CD4-positive, alpha-beta T cell (primary cell): ENCODE data around the gene MICALL2. TPM values are rescaled to one million over a fixed set of nuclear protein-coding genes. Genes with fewer than 3 reads are reported as not detected.

Experiments used
- ATAC-seq: fragments of 200-7000 bp; cut with Tn5 transposase; one replicate; pipeline ENCODE4 v1.10.0; 2022; ENCODE audit warnings: mild to moderate bottlenecking; ENCODE audit not compliant: poor library complexity
- CTCF ChIA-PET: fragments of 350-600 bp; sonication (Branson Sonifier 250); formaldehyde crosslinking; loops from one replicate; lab custom pipeline; 2021; ENCODE audit warnings: antibody characterized with exemption, inconsistent platforms; lab: Charles Lee
- POLR2A ChIA-PET: fragments of 350-600 bp; sonication (Branson Sonifier 250); formaldehyde crosslinking; loops from one replicate; lab custom pipeline; 2021; ENCODE audit warnings: antibody characterized with exemption, inconsistent platforms; lab: Charles Lee
- DNase-seq, 14 experiments: peaks; one replicate each; pipeline ENCODE4 v3.0.0-alpha.2; 2013 to 2020; ENCODE audit warnings: mixed read lengths in 2 of 14
- H3K27ac ChIP-seq, 2 donors: one replicate each; pipeline versions ENCODE4 v1.5.1 to v1.7.0; 2013; ENCODE audit warnings: low read length in 2 of 2, low read depth in 1 of 2, mild to moderate bottlenecking in 1 of 2
- H3K27me3 ChIP-seq, 2 experiments: 1 replicate in 1 of 2; 2 replicates in 1 of 2; pipeline versions ENCODE4 v1.6.1 to v1.7.0; 2013; ENCODE audit warnings: low read length in 2 of 2, control low read depth in 1 of 2, mild to moderate bottlenecking in 1 of 2, moderate library complexity in 1 of 2; ENCODE audit not compliant: insufficient read depth in 2 of 2, control insufficient read depth in 1 of 2
- H3K36me3 ChIP-seq: one replicate; pipeline ENCODE4 v1.6.1; 2013; ENCODE audit warnings: low read length, control low read depth; ENCODE audit not compliant: insufficient read depth
- H3K4me1 ChIP-seq: one replicate; pipeline ENCODE4 v1.6.1; 2013; ENCODE audit warnings: low read length, control low read depth; ENCODE audit not compliant: insufficient read depth
- H3K4me3 ChIP-seq: one replicate; pipeline ENCODE4 v1.5.1; 2013; ENCODE audit warnings: mild to moderate bottlenecking, low read length, moderate library complexity
- H3K9me3 ChIP-seq, 2 experiments: 1 replicate in 1 of 2; 2 replicates in 1 of 2; pipeline versions ENCODE4 v1.6.1 to v1.7.0; 2013; ENCODE audit warnings: low read length in 2 of 2, mild to moderate bottlenecking in 2 of 2, control low read depth in 1 of 2, moderate library complexity in 1 of 2; ENCODE audit not compliant: control insufficient read depth in 1 of 2, insufficient read depth in 1 of 2
- H3K27ac Mint-ChIP-seq: one replicate; pipeline ENCODE4 v1.8.0; 2020; ENCODE audit warnings: mixed read lengths
- H3K27me3 Mint-ChIP-seq: one replicate; pipeline ENCODE4 v1.8.0; 2021; ENCODE audit warnings: mixed read lengths
- H3K36me3 Mint-ChIP-seq: one replicate; pipeline ENCODE4 v1.8.0; 2021; ENCODE audit warnings: low read depth, mixed read lengths
- H3K4me1 Mint-ChIP-seq: one replicate; pipeline ENCODE4 v1.8.0; 2021; ENCODE audit warnings: low read depth, mixed read lengths
- H3K4me3 Mint-ChIP-seq: one replicate; pipeline ENCODE4 v1.8.0; 2020; ENCODE audit warnings: mild to moderate bottlenecking, mixed read lengths
- H3K9me3 Mint-ChIP-seq: one replicate; pipeline ENCODE4 v1.8.0; 2020; ENCODE audit warnings: mixed read lengths
- intact Hi-C, 2 experiments: fragments of 100-400 bp; cut with DNase I in 1 of 2; cut with micrococcal nuclease in 1 of 2; formaldehyde crosslinking; loops; one replicate each; pipeline versions ENCODE4 v1.15.1 to v1.9.0; 2023 to 2025; cut with DNase I, micrococcal nuclease
- total RNA-seq, 174 experiments: library from RNA in 2 of 174; stranded (reverse) in 2 of 174; gene quantifications; one replicate each; pipeline ENCODE4 v1.2.3 and lab custom pipeline; 2021 to 2026
- TF ChIP-seq, protein P1 (sequence below): fragments of 200-600 bp; IDR thresholded peaks from one replicate; pipeline ENCODE4 v1.8.0; 2022; ENCODE audit warnings: antibody characterized with exemption, mild to moderate bottlenecking

MICALL2 gene
- total RNA-seq, 2 experiments from 2014 or later: 1.9 to 2.2 TPM

GRCh38 chr7:1403638-1404459 lies 55.4 kb downstream of the MICALL2 start:
- ATAC-seq (no peak), DNase-seq (no peak)
- H3K27ac Mint-ChIP-seq: no peak overlapping the region
- H3K27ac ChIP-seq: no peak overlapping the region
- no peaks in the 10 kb centered on the region for H3K36me3 ChIP-seq
- H3K36me3 Mint-ChIP-seq: no peaks in the 10 kb centered on the region
- peaks cover 45 to 48% of the 10 kb centered on the region in 2 experiments for H3K27me3 ChIP-seq
- TF ChIP-seq, protein P1, sequence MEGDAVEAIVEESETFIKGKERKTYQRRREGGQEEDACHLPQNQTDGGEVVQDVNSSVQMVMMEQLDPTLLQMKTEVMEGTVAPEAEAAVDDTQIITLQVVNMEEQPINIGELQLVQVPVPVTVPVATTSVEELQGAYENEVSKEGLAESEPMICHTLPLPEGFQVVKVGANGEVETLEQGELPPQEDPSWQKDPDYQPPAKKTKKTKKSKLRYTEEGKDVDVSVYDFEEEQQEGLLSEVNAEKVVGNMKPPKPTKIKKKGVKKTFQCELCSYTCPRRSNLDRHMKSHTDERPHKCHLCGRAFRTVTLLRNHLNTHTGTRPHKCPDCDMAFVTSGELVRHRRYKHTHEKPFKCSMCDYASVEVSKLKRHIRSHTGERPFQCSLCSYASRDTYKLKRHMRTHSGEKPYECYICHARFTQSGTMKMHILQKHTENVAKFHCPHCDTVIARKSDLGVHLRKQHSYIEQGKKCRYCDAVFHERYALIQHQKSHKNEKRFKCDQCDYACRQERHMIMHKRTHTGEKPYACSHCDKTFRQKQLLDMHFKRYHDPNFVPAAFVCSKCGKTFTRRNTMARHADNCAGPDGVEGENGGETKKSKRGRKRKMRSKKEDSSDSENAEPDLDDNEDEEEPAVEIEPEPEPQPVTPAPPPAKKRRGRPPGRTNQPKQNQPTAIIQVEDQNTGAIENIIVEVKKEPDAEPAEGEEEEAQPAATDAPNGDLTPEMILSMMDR: no peak
- peaks cover 70% of the 10 kb centered on the region for H3K27me3 Mint-ChIP-seq
- H3K9me3 ChIP-seq: peaks cover 7 to 31% of the 10 kb centered on the region in 2 experiments
- no peaks in the 10 kb centered on the region for H3K9me3 Mint-ChIP-seq
- H3K4me1 ChIP-seq: peaks cover 7% of the 10 kb centered on the region
- intact Hi-C loops: no loop called here
- H3K4me1 Mint-ChIP-seq: peaks cover 6% of the 10 kb centered on the region
- POLR2A ChIA-PET: interaction anchor here (0.5 kb wide), 1 partner anchor 16 kb away, joined by 3 read pairs; no protein-coding TSS in a partner anchor
- no peak overlapping the region for H3K4me3 ChIP-seq
- CTCF ChIA-PET: interaction anchor here (1.0 to 1.9 kb wide), 2 partner anchors 9 to 14 kb away, joined by 3 to 5 read pairs; no protein-coding TSS in a partner anchor
- no peak overlapping the region for H3K4me3 Mint-ChIP-seq

GRCh38 chr7:1402791-1403637 lies 56.3 kb downstream of the MICALL2 start:
- H3K27ac Mint-ChIP-seq: no peak overlapping the region
- ChIA-PET POLR2A (no interaction called here), CTCF (interaction anchor here (1.9 kb wide), 1 partner anchor 15 kb away, joined by 5 read pairs; no protein-coding TSS in a partner anchor)
- no peak overlapping the region for H3K4me3 Mint-ChIP-seq
- H3K4me1 Mint-ChIP-seq: peaks cover 6% of the 10 kb centered on the region
- Histone ChIP-seq H3K4me1 (peaks cover 7% of the 10 kb centered on the region), H3K9me3 (peaks cover 7 to 31% of the 10 kb centered on the region in 2 experiments), H3K27ac (no peak overlapping the region), H3K27me3 (peaks cover 45 to 51% of the 10 kb centered on the region in 2 experiments), H3K36me3 (no peaks in the 10 kb centered on the region), H3K4me3 (no peak overlapping the region)
- no peak for ATAC-seq
- intact Hi-C loops: no loop called here
- DNase-seq: no peak
- TF ChIP-seq, protein P1: no peak
- H3K27me3 Mint-ChIP-seq: peaks cover 74% of the 10 kb centered on the region
- no peaks in the 10 kb centered on the region for H3K9me3 Mint-ChIP-seq
- no peaks in the 10 kb centered on the region for H3K36me3 Mint-ChIP-seq

DNA sequence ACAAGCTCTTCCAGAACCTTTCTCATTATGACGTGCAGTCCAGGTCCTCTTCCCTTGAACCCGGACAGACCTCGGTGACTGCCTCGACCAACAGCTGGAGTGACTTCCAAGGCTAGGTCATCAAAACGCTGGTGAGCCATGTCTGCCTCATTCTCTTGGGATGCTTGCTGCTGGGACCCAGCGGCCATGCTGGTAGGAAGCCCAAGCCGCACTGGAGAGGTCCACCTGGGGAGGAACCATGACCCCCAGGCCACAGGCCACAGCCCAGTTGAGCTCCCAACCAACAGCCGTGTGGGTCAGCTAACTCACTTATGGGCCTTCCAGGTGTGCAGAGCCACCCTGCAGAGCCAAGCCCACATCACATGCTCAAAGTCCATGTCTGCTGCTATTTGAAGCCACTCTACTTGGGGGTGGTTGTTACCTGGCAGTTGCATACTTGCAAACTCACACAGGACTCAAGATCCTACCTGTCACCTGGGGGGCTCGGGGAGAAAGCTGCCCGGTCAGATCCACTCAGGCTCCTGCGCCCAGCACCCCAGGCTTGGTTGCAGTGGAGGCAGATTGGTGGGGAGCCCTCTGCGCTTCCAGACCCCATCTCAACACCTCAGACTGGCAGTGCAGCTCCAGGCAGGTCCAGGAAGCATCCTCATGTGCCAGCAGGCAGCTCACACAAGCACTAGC lies 57.0 kb downstream of the MICALL2 start:
- Mint-ChIP-seq H3K4me3 (no peak overlapping the region), H3K9me3 (no peaks in the 10 kb centered on the region), H3K27me3 (peaks cover 81% of the 10 kb centered on the region), H3K4me1 (peaks cover 6% of the 10 kb centered on the region), H3K27ac (no peak overlapping the region), H3K36me3 (no peaks in the 10 kb centered on the region)
- Histone ChIP-seq H3K27ac (no peak overlapping the region), H3K9me3 (peaks cover 7 to 31% of the 10 kb centered on the region in 2 experiments), H3K4me3 (no peak overlapping the region), H3K36me3 (no peaks in the 10 kb centered on the region), H3K27me3 (peaks cover 44 to 52% of the 10 kb centered on the region in 2 experiments), H3K4me1 (peaks cover 7% of the 10 kb centered on the region)
- no peak for DNase-seq
- intact Hi-C loops: no loop called here
- POLR2A ChIA-PET: no interaction called here
- no peak for ATAC-seq
- TF ChIP-seq, protein P1: no peak
- CTCF ChIA-PET: no interaction called here
